ENCODE measurements around the gene FAM89B. TPM values are rescaled to one million over a fixed set of nuclear protein-coding genes. Genes with fewer than 3 reads are reported as not detected.

FAM89B gene
- total RNA-seq, 1 donor from 2014 or later = 86.8 TPM

DNA sequence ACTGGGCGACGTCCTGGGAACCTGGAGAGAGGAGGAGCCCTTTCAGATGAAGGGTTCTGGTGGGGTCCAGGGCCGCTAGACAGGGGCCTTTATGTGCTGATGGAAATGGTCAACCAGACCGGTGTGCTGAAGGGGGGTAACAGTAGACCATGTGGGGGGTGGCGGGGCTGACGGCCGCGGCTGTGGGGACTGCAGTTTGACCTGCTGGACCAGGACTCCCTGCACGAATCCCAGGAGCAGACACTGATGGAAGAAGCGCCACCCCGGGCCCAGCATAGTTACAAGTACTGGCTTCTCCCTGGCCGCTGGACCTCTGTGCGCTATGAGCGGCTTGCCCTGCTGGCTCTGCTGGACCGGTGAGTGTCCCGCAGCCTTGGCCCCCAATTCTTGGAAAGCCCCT, 49.7 kb downstream of the FAM89B start:
- Mint-ChIP-seq H3K4me3 (ENCODE audit: unreplicated experiment) (no peak overlapping the region), H3K27ac (ENCODE audit: unreplicated experiment) (no peak overlapping the region), H3K4me1 (ENCODE audit: low read depth) (peaks cover 3% of the 10 kb centered on the region), H3K27me3 (ENCODE audit: low read depth) (no peaks in the 10 kb centered on the region), H3K9me3 (ENCODE audit: low read depth) (no peaks in the 10 kb centered on the region), H3K36me3 (ENCODE audit: low read depth) (peaks cover 16% of the 10 kb centered on the region)
- TF ChIP-seq, protein P1, sequence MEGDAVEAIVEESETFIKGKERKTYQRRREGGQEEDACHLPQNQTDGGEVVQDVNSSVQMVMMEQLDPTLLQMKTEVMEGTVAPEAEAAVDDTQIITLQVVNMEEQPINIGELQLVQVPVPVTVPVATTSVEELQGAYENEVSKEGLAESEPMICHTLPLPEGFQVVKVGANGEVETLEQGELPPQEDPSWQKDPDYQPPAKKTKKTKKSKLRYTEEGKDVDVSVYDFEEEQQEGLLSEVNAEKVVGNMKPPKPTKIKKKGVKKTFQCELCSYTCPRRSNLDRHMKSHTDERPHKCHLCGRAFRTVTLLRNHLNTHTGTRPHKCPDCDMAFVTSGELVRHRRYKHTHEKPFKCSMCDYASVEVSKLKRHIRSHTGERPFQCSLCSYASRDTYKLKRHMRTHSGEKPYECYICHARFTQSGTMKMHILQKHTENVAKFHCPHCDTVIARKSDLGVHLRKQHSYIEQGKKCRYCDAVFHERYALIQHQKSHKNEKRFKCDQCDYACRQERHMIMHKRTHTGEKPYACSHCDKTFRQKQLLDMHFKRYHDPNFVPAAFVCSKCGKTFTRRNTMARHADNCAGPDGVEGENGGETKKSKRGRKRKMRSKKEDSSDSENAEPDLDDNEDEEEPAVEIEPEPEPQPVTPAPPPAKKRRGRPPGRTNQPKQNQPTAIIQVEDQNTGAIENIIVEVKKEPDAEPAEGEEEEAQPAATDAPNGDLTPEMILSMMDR (IDR thresholded peaks at IDR 0.05) = no peak
- DNase-seq (ENCODE audit: low spot score) = no peak

DNA sequence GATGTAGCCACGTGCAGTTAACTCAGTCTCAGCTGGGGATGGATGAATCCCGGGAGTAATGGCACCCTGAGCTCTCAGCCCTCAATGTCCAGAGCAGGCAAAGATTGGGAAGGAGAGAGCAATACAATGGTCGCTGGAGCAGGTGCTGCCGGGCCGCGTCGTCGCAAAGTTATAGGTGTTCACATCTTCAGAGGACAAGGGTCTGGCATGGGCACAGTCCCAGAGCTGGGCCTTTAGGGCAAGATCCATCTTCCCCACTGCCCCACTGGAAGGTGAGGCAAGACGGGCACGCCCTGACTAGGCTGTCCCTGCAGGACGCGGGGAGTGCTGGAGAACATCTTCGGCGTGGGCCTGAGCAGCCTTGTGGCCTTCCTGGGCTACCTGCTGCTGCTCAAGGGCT, 50.8 kb downstream of the FAM89B start:
- H3K27me3 Mint-ChIP-seq (ENCODE audit: low read depth) = no peaks in the 10 kb centered on the region

More for the DNA sequence above, 50.8 kb downstream of the FAM89B start:
- Mint-ChIP-seq H3K27ac (ENCODE audit: unreplicated experiment) (no peak overlapping the region), H3K36me3 (ENCODE audit: low read depth) (peaks cover 18% of the 10 kb centered on the region), H3K4me3 (ENCODE audit: unreplicated experiment) (no peak overlapping the region), H3K9me3 (ENCODE audit: low read depth) (no peaks in the 10 kb centered on the region), H3K4me1 (ENCODE audit: low read depth) (no peaks in the 10 kb centered on the region)
- DNase-seq (ENCODE audit: low spot score) = no peak
- TF ChIP-seq, protein P1 (IDR thresholded peaks at IDR 0.05) = no peak

Other genes with a start within 250 kb of the FAM89B start
- 49.7 to 52.3 TPM (median 49.9 TPM) in 3 replicates for gene DPF2, start 238.7 kb upstream of the FAM89B start, total RNA-seq
- gene TIGD3, start 217.8 kb upstream of the FAM89B start, total RNA-seq = 0.10 to 0.18 TPM in 2 of 3 replicates, not detected in the other
- gene SLC25A45, start 189.9 kb upstream of the FAM89B start, total RNA-seq = 11.7 to 14.4 TPM (median 13.1 TPM) in 3 replicates
- gene FRMD8, start 185.9 kb upstream of the FAM89B start, total RNA-seq = 43.6 to 49.6 TPM (median 45.5 TPM) in 3 replicates
- 333 to 440 TPM (median 377 TPM) in 3 replicates for gene NEAT1, start 149.7 kb upstream of the FAM89B start, total RNA-seq
- gene MALAT1, start 73.5 kb upstream of the FAM89B start, total RNA-seq = 11,810 to 14,376 TPM (median 12,130 TPM) in 3 replicates
- 108 to 123 TPM (median 120 TPM) in 3 replicates for gene SCYL1, start 47.5 kb upstream of the FAM89B start, total RNA-seq
- 264 to 272 TPM (median 271 TPM) in 3 replicates for gene LTBP3, start 14.2 kb upstream of the FAM89B start, total RNA-seq
- gene ZNRD2, start 2.1 kb upstream of the FAM89B start, total RNA-seq = 26.4 to 32.1 TPM (median 28.1 TPM) in 3 replicates
- gene EHBP1L1, start 3.5 kb downstream of the FAM89B start, total RNA-seq = 28.1 to 82.0 TPM (median 81.3 TPM) in 3 replicates
- gene KCNK7, start 23.3 kb downstream of the FAM89B start, total RNA-seq = 0.22 to 0.44 TPM in 2 of 3 replicates, not detected in the other
- 30.2 to 34.6 TPM (median 31.6 TPM) in 3 replicates for gene MAP3K11, start 41.7 kb downstream of the FAM89B start, total RNA-seq
- 32.6 to 57.7 TPM (median 36.3 TPM) in 3 replicates for gene PCNX3, start 43.2 kb downstream of the FAM89B start, total RNA-seq
- gene SIPA1, start 65.6 kb downstream of the FAM89B start, total RNA-seq = 22.7 to 33.3 TPM (median 27.4 TPM) in 3 replicates
- 65.3 to 73.6 TPM (median 72.7 TPM) in 3 replicates for gene RELA, start 90.4 kb downstream of the FAM89B start, total RNA-seq
- 39.9 to 53.6 TPM (median 43.2 TPM) in 3 replicates for gene KAT5, start 139.7 kb downstream of the FAM89B start, total RNA-seq
- gene RNASEH2C, start 148.3 kb downstream of the FAM89B start, total RNA-seq = 39.3 to 56.9 TPM (median 42.7 TPM) in 3 replicates
- gene AP5B1, start 208.4 kb downstream of the FAM89B start, total RNA-seq = 13.8 to 14.6 TPM (median 14.1 TPM) in 3 replicates
- gene OVOL1, start 214.5 kb downstream of the FAM89B start, total RNA-seq = 0.12 TPM in 1 of 3 replicates, not detected in the others